ENCODE data around the gene CCDC57.
"Not testable (repeated sequence)": the region's sequence is repeated elsewhere in the genome, so short reads cannot be mapped to it uniquely, and the experiment has no call there.

Gene CCDC57

GRCh38 chr17:82205720-82206508 is 6.7 kb downstream of the CCDC57 start:
- in situ Hi-C loops (cut with HindIII; ENCODE audit: low sequenced_read_pairs): no loop called here

GRCh38 chr17:82204831-82205719 is 7.6 kb downstream of the CCDC57 start:
- in situ Hi-C loops (cut with HindIII; ENCODE audit: low sequenced_read_pairs): no loop called here

- in situ Hi-C loops (cut with HindIII; ENCODE audit: low sequenced_read_pairs): no loop called here
Observed at GRCh38 chr17:82203920-82204319, 8.7 kb downstream of the CCDC57 start.

- in situ Hi-C loops (cut with HindIII; ENCODE audit: low sequenced_read_pairs): no loop called here
Observed at GRCh38 chr17:82202981-82203380, 9.7 kb downstream of the CCDC57 start.

- in situ Hi-C loops (cut with HindIII; ENCODE audit: low sequenced_read_pairs): no loop called here
Observed at GRCh38 chr17:82201498-82201910, 11.1 kb downstream of the CCDC57 start.

GRCh38 chr17:82200743-82201497 is 11.7 kb downstream of the CCDC57 start:
- in situ Hi-C loops (cut with HindIII; ENCODE audit: low sequenced_read_pairs): no loop called here

GRCh38 chr17:82200135-82200534 is 12.5 kb downstream of the CCDC57 start:
- in situ Hi-C loops (cut with HindIII; ENCODE audit: low sequenced_read_pairs): no loop called here

- in situ Hi-C loops (cut with HindIII; ENCODE audit: low sequenced_read_pairs): no loop called here
Observed at GRCh38 chr17:82199496-82199895, 13.1 kb downstream of the CCDC57 start.

GRCh38 chr17:82198092-82198491 is 14.6 kb downstream of the CCDC57 start:
- in situ Hi-C loops (cut with HindIII; ENCODE audit: low sequenced_read_pairs): no loop called here

- in situ Hi-C loops (cut with HindIII; ENCODE audit: low sequenced_read_pairs): no loop called here
Observed at GRCh38 chr17:82195675-82196672, 16.7 kb downstream of the CCDC57 start.

- in situ Hi-C loops (cut with HindIII; ENCODE audit: low sequenced_read_pairs): no loop called here
Observed at GRCh38 chr17:82194765-82195164, 17.9 kb downstream of the CCDC57 start.

GRCh38 chr17:82193520-82194220 is 19.0 kb downstream of the CCDC57 start:
- in situ Hi-C loops (cut with HindIII; ENCODE audit: low sequenced_read_pairs): no loop called here

- in situ Hi-C loops (cut with HindIII; ENCODE audit: low sequenced_read_pairs): not testable (repeated sequence)
Observed at GRCh38 chr17:82193050-82193449, 19.6 kb downstream of the CCDC57 start.

- in situ Hi-C loops (cut with HindIII; ENCODE audit: low sequenced_read_pairs): no loop called here
Observed at GRCh38 chr17:82188001-82188961, 24.4 kb downstream of the CCDC57 start.

- in situ Hi-C loops (cut with HindIII; ENCODE audit: low sequenced_read_pairs): no loop called here
Observed at GRCh38 chr17:82187500-82187899, 25.1 kb downstream of the CCDC57 start.

GRCh38 chr17:82186221-82186620 is 26.4 kb downstream of the CCDC57 start:
- in situ Hi-C loops (cut with HindIII; ENCODE audit: low sequenced_read_pairs): no loop called here

GRCh38 chr17:82184761-82185160 is 27.9 kb downstream of the CCDC57 start:
- in situ Hi-C loops (cut with HindIII; ENCODE audit: low sequenced_read_pairs): no loop called here
